ENCODE results near the gene TBC1D7.

Gene TBC1D7

DNA sequence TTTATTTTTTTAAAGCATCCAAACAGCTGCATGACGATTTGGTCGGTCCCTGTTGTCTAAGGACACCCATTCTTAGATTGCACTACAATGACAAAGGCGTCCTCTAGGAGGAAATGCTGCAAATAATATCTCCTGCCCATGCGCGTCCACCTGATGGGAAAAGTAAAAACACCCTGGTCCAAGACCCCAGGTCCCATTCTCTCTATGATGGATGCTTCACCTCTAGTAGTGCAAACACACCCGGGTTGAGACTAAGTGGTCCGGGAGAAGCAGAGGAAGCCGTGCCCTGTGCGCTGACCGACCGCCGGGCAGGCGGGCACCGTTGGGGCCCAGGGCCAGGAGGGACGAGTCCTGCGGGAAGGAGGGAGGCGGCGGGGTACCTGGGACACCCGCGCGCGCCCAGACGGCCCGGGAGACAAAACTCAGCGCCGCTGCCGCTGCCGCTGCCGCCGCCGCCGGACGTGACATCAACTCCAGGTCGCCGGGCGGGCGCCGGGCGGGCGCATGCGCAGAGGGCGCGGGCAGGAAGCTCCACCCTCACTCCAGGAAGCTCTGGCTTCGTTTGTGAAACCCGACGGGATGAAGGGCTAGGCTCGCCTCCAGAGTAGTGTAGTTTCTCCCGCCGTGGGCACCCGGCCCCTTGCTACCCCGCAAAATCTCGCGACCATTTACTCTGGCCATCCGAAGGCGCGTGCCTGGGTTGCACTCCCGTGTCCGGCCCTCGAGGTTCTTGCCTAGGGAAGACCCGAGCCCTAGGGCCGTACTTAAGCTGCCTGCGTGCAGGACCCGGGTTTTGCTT lies at the start of gene TBC1D7:
Gene TBC1D7, minus strand, starts transcription at position 462 of the 799 bp plus-strand sequence. CDS start 1,639 bp downstream, outside the sequence.
- peak within 1 kb of the TSS; percentile 97 for H3K4me3 ChIP-seq (ENCODE audit: low read depth, low read length)

DNA sequence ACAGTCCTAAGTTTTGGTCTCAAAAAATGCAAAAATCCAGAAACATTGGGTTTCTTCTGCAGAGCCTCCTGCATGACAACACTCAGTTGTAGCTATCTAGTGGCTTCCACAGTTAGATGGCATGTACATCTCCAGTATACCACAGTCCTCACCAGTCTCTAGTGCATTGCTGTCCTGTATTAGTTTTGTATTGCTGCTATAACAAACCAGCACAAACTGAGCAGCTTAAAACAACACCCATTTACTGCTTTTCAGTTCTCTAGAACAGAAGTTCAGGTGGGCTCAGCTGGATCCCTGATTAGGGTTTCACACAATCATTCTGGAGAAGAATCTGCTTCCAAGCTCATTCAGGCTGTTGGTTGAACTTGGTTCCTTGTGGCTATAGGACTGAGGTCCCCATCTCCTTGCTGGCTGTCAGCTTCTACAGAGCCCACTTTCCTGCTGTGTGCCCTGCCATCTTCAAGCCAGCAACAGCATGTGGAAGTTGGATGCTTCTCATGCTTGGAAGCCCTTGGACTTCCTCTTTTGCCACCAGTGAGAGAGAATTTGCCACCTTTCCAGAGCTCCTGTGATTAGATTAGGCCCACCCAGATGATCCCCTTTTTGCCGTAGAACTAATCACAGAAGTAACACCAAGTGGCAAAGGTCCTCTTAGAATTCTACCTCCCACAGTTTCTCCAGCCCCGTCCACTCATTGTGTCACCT lies 48.9 kb upstream of the TBC1D7 start:
- H3K4me3 ChIP-seq (ENCODE audit: low read depth, low read length) = no peak overlapping the region
- no peak for DNase-seq (ENCODE audit: low read depth)

More for the DNA sequence above, at the start of gene TBC1D7:
- peak; percentile 65 for DNase-seq (ENCODE audit: low read depth)

DNA sequence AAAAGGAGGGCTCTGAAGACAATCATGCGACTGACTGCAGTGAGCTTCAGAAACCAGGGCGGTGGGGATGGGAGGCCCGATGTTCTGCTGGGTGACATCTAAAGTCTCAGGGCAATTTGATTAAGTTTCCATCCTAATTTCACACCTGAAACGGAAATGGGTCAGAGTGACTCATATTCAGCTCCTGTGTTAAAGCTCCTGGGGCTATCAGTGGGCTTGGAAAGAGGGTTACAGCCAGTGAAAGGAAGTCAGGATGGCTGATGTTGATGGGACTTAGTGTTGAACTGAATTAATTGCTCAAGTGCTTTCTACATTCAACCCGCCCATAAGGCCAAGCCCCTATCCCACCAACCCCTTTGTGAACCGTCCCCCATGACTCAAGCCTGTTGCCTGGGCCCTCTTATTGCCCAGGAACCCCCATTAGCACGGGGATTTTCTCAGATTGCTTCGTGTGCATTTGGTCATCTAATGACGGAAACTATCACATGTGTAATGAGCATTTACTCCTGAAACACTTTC lies 47.1 kb upstream of the TBC1D7 start:
- no peak for DNase-seq (ENCODE audit: low read depth)
- H3K4me3 ChIP-seq (ENCODE audit: low read depth, low read length) = no peak overlapping the region

DNA sequence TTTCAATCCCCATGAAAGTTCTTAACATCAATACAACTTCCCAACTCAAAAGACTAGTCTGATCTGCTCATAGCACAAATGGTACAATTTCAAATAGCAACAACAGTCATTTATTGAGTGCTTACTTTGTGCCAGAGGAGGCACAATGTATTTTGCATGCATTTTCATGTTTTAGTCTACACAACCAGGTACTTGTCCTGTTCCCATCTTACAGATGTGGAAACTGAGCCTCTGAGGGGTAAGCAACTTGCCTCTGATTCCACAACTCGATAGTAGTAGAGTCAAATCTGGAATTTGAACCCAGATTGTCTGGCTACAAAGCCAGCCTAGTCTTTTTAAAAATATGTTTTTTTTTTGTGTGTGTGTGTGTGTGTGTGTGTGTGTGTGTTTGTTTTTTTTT lies 45.6 kb upstream of the TBC1D7 start:
- DNase-seq (ENCODE audit: low read depth) = no peak
- no peak overlapping the region for H3K4me3 ChIP-seq (ENCODE audit: low read depth, low read length)

DNA sequence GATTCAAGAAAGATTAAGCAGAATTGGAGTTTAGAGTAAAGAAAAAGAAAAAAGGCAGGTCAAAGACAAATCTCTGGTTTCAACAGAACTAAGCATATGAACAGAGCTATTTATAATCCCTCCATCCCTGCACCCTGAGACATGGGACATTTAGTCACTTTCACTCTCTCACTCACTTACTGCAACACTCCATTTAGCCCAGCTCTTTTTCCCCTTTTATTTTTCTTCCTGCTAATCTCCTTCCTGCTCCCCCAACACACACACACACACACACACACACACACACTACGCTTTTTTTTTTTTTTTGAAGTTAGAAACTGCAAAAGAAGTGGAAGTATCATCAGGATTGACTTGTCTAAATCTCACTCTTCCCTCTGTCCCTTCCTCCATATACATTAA lies 45.1 kb upstream of the TBC1D7 start:
- no peak overlapping the region for H3K4me3 ChIP-seq (ENCODE audit: low read depth, low read length)
- no peak for DNase-seq (ENCODE audit: low read depth)

DNA sequence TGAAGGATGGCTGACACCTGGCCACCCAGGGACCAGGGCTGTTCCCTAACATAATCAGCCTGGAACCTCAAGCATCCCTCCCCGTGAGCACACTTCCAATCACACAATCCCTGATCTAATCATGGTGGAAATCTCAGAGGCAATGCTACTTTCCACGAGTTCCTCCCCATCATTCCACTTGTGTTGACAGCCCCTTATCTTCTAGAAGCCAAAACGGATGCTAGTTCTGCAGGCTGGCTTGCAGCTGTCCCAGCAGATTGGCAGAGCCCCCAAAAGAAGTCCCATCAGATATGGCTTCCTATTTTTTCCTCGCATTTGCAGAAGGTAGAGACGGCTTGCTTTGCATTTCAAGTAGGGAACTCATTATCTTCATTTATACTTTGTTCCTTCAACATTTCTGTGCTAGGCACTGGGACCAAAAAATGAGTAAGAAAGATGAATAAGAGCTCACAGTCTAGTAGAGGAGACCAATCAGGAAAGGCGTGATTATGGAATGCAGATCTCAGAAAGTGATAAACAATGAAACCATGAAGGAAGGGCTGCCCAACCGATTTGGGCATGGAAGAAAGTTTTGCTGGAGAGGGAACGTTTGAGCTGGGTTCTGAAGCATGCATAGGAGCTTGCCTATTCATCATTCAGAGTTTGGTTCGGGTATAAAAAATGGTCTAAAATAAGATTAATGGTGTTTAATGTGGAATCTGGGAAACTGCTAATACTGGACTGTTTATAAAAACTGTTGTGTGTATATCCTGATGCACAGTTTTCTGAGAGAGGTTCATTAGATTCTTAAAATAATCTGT lies 44.6 kb upstream of the TBC1D7 start:
- H3K4me3 ChIP-seq (ENCODE audit: low read depth, low read length) = no peak overlapping the region

DNA sequence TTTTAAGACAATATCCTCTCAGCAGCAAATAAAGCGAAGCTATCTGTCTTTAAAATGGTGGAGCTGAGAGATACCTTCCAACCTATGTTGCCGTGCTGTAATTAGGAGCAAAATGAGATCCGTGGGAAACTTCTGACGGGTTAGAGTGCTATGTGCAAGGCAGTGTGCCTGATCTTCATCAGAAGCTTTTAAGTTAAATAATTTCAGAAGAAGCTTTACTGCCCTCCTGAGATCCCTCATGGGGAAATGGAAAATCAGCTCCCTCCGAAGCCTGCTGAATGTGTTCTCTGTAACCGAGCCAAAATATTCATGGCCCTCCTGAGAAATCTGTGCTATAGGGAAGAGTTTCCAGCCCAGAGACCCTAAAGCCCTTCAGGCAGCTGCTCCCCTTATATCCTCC lies 43.7 kb upstream of the TBC1D7 start:
- no peak overlapping the region for H3K4me3 ChIP-seq (ENCODE audit: low read depth, low read length)

More for the DNA sequence above, 44.6 kb upstream of the TBC1D7 start:
- no peak for DNase-seq (ENCODE audit: low read depth)

DNA sequence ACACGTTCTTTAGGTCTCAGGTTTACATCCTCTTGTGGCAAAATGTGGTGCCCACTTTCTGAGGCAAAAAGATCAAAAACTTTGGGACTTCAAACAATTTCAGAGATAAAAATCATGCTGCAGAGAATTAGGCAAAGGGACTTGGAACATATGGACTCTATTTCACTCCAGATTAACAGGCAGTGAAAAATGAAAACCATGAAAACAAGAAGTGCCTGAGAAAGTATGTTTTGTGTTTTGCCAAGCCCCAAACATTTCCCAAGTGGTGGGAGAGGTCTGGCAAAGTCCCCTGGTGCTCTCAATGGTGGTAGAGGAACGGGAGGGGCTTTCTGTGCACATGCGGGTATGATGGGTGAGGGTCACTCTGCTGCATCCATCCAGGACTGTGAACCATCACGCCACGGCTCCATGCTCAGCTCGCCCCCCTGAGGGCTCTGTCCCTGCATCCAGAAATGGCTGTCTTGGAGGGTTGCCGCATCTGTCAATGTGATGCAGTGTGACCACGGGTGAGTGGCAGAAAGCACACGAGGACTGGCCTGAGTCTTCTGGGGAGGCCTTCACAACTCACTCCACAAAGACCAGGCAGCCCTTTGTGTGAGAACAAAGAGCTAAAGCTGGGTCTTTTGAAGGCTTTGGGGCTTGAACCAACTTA lies 43.2 kb upstream of the TBC1D7 start:
- H3K4me3 ChIP-seq (ENCODE audit: low read depth, low read length) = no peak overlapping the region
- DNase-seq (ENCODE audit: low read depth) = no peak

More for the DNA sequence above, 43.7 kb upstream of the TBC1D7 start:
- no peak for DNase-seq (ENCODE audit: low read depth)

DNA sequence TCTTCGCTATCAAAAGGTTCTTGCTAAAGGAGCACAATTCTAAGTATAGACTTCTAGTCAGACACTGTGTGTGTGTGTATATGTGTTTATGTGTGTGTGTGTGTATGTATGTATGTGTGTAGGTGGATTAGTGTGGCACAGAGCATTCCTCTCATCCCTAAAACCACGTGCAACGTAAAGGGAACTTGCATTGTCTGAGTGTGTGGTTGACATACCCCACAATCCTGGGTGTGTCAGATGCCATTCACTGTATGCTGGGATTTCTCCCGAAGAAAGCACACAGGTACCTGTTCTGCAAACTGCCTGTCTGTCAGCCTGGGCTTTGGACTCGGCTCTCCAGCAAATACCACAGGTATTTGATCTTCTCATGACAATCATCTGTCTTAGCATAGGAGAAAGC lies 42.3 kb upstream of the TBC1D7 start:
- DNase-seq (ENCODE audit: low read depth) = no peak
- no peak overlapping the region for H3K4me3 ChIP-seq (ENCODE audit: low read depth, low read length)

DNA sequence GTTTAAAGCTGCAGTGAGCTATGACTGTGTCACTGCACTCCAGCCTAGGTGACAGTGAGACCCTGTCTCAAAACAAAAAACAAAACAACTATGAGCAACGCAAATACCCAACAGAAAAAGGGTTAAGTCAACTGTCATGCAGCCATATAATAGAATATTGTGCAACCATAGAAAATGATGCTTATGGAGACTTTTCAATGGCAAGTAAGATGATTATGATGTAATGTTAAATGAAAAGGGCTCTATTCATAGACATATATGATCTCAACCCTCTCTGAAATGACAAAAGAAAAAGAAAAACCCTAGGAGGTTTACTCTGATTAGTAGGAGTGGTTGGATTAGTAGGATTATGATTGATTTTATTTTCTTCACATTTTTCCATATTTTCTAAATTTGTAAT lies 41.3 kb upstream of the TBC1D7 start:
- H3K4me3 ChIP-seq (ENCODE audit: low read depth, low read length) = no peak overlapping the region
- no peak for DNase-seq (ENCODE audit: low read depth)

DNA sequence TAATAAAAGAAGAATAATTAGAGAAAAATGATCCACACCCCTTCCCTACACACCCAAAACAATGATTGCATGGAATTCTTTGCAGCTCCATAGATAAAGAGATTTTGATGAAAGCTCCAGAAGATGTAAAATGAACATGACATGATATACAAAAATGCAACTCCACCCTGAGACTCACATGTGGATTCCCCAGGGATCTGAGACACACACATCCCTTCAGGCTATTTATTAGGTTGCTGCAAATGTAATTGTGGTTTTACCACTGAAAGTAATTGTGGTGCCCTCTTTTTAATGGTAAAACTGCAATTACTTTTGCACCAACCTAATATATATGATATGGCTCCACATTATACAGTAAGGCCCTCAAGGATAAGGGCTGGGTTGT lies 40.4 kb upstream of the TBC1D7 start:
- no peak overlapping the region for H3K4me3 ChIP-seq (ENCODE audit: low read depth, low read length)
- DNase-seq (ENCODE audit: low read depth) = no peak

DNA sequence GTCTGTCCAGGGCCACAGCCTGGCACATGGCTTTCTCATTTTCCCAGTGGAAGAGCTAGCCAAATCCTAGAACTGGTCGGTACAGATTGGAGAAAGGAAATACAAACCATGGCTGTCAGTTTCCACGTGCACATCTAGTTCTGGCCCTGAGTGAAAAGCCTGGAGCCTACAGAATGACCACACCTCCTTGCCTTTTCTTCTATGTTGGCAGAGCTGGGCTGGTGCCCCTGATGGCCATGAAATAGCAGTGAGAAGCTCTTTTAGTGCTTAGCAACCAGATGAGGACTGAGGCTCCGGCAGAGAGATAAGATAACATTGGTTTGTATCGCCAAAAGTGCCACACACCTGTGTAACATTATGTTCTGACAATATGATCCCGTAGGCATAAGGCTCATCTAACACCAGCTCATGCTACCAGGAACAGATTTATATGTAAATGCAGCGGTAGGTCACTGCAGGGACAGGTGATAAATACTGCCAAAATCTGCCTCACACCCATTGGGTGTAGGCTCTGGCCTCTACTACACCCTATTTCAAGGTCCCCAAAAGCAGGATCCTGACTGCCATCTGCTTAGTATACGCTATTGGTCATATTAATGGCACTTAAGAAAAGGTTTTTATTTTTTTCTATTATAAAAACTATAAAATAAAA lies 39.9 kb upstream of the TBC1D7 start:
- H3K4me3 ChIP-seq (ENCODE audit: low read depth, low read length) = no peak overlapping the region
- no peak for DNase-seq (ENCODE audit: low read depth)

DNA sequence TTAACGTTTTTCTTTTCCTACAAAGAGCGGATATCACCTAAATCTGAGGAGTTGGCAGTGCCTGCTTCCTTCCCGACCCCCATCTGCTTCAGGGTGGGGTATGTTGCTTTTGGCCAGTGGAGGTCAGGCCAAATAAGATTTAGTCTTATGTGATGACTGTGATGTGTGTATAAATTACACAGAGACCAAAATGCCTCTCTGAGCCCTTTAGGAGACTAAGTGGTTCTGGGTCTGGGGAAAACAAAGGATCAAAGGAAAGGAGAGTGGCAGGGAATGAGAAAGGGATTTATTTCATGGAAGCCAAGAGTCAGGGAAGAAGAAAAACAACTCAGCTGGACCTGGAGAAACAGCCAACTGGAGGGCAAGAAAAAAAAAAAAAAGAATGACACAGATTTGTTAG lies 39.1 kb upstream of the TBC1D7 start:
- DNase-seq (ENCODE audit: low read depth) = no peak
- no peak overlapping the region for H3K4me3 ChIP-seq (ENCODE audit: low read depth, low read length)

DNA sequence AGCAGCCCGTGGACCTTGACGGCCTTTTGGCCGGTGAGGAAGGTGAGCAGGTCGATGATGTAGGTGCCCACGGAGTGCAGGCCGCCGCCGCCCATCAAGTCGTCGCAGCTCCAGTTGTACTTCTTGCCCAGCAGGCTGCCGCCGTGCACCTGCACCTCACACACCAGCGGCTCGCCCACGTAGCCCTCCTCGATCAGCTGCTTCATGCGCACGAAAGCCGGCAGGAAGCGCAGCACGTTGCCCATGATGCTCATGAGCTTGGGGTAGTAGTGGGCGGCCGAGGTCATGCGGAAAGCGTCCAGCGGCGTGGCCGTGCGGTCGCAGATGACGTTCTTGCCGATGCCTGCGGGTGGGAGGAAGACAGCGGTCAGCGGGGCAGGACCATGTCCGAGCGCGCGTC lies 37.0 kb upstream of the TBC1D7 start:
- no peak for DNase-seq (ENCODE audit: low read depth)
- no peak overlapping the region for H3K4me3 ChIP-seq (ENCODE audit: low read depth, low read length)

DNA sequence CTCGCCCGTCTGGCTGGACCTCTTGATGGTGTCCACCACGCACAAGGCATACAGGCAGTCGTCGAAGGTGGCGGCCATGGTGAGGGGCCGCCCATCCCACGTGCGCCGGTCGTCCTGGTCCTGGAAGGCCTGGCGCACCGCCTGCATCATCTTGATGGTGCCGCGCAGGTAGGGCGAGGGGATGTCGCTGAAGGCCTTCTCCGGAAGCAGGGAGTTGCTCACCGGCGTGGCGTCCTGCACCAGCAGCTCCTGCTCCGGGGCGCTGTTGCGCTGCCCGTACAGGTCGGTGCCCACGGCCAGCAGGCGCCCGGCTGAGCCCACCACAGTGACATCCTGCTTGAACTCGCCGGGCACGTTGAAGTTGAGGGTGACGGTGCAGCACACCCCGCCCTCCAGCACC lies 36.5 kb upstream of the TBC1D7 start:
- no peak overlapping the region for H3K4me3 ChIP-seq (ENCODE audit: low read depth, low read length)
- DNase-seq (ENCODE audit: low read depth) = no peak

DNA sequence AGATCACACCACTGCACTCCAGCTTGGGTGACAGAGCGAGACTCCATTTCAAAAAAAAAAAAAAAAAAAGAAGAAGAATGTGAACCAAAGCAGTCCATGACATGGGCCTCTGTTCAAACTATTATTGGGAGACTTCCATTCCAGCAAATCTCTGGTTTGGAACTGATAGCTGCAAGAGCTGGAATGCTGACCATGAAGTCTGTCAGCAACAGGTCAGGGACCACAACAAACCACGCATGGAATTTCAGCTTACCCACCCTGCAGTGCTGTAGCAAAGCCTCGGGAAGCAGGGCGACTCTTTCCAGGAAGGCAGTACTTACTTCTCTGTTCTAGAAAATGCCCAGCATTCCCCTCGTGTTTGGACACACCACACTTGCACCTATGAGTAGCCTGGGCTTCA lies 34.1 kb upstream of the TBC1D7 start:
- no peak for DNase-seq (ENCODE audit: low read depth)
- no peak overlapping the region for H3K4me3 ChIP-seq (ENCODE audit: low read depth, low read length)

DNA sequence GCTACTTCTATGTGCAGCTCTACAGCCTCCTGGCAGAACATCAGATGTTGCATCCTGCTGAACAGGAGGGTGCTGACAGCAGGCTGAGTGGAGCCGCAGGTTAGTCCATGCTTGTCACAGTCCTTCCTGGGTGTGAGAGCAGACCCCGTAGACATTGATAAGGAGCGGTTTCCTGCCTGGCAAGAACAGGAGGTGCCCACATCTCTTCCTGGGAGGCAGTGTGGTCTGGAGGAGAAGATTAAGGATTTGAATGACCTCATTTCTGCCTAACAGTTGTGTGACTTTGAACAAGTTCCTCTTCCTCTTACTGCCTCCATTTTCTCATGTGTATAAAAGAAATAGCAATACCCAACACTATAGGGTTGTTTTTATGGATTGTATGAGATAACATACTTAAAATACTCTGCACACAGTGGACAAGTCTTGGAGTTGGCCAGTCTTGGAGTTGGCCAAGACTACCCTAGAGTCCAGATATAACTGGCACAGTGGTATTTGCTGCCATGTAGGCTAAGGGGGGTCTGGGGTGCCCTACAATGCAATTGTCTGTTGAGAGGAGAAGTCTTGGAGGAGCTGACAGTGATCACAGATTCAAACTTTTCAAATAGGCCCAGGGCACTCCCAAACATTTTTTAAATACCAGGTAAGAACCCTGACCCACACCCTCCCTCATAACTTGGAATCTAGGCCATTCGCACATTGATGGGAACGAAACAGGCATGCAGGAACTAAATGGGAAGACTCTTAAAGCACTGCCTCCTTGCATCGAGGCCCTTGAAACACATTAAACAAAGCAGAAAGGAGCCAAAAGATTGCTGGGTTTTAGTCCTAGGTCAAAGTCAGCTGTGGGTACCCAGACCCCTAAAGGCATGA lies 32.6 kb upstream of the TBC1D7 start:
- no peak overlapping the region for H3K4me3 ChIP-seq (ENCODE audit: low read depth, low read length)
- no peak for DNase-seq (ENCODE audit: low read depth)

DNA sequence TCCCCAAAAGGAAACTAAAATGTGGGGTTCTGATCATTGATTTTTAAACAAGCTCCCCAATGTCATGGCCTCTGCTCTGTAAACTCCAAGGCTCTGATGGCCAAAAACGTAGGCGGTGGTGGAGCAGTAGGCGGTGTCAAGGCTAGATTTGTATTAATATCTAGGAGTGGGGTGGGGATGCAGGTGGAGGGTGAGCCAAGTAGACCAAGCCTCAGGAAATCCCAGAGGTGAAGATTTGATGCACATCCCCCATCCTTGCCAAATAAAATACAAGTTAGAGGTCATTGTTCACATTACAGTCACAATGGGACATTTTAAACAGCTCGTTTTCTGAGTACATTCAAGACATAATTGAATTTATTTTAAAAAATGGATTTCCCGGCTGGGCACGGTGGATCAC lies 30.9 kb upstream of the TBC1D7 start:
- H3K4me3 ChIP-seq (ENCODE audit: low read depth, low read length) = no peak overlapping the region

More for the DNA sequence above, 30.9 kb upstream of the TBC1D7 start:
- DNase-seq (ENCODE audit: low read depth) = no peak
